GM18502 (cell line): ENCODE results near the gene CLASP1.
A peak's percentile ranks its signal among the peaks of the same experiment; 100 is the strongest.
"Not testable (repeated sequence)": the region's sequence is repeated elsewhere in the genome, so short reads cannot be mapped to it uniquely, and the experiment has no call there.

Source experiments
- ATAC-seq: cut with Tn5 transposase; IDR thresholded peaks from one replicate; pipeline ENCODE4 v1.9.1; 2021; ENCODE audit warnings: mild to moderate bottlenecking; ENCODE audit not compliant: unreplicated experiment, poor library complexity

Gene CLASP1

GRCh38 chr2:121362774-121363173 is 286.5 kb downstream of the CLASP1 start:
- no peak for ATAC-seq

GRCh38 chr2:121362226-121362625 is 287.0 kb downstream of the CLASP1 start:
- ATAC-seq, result no peak

- no peak for ATAC-seq
These were observed 288.5 kb downstream of the CLASP1 start for GRCh38 chr2:121360566-121361300.

- no peak for ATAC-seq
These were observed 289.3 kb downstream of the CLASP1 start for GRCh38 chr2:121359716-121360565.

GRCh38 chr2:121359170-121359569 is 290.1 kb downstream of the CLASP1 start:
- no peak for ATAC-seq

GRCh38 chr2:121358291-121358690 is 291.0 kb downstream of the CLASP1 start:
- ATAC-seq, result no peak

- peak; percentile 60 for ATAC-seq
These were observed 293.1 kb downstream of the CLASP1 start for GRCh38 chr2:121356058-121356640.

- no peak for ATAC-seq
These were observed 293.8 kb downstream of the CLASP1 start for GRCh38 chr2:121355488-121355887.

GRCh38 chr2:121351521-121352318 is 297.5 kb downstream of the CLASP1 start:
- no peak for ATAC-seq

- no peak for ATAC-seq
These were observed 298.4 kb downstream of the CLASP1 start for GRCh38 chr2:121350890-121351289.

- no peak for ATAC-seq
These were observed 298.9 kb downstream of the CLASP1 start for GRCh38 chr2:121350402-121350775.

- no peak for ATAC-seq
These were observed 299.4 kb downstream of the CLASP1 start for GRCh38 chr2:121349721-121350401.

GRCh38 chr2:121348128-121348740 is 301.0 kb downstream of the CLASP1 start:
- ATAC-seq, result no peak

- no peak for ATAC-seq
These were observed 302.4 kb downstream of the CLASP1 start for GRCh38 chr2:121346859-121347258.

GRCh38 chr2:121346407-121346806 is 302.9 kb downstream of the CLASP1 start:
- ATAC-seq, result no peak

GRCh38 chr2:121345887-121346286 is 303.4 kb downstream of the CLASP1 start:
- ATAC-seq, result no peak

GRCh38 chr2:121345101-121345500 is 304.2 kb downstream of the CLASP1 start:
- ATAC-seq, result no peak

GRCh38 chr2:121343828-121344399 is 305.3 kb downstream of the CLASP1 start:
- not testable (repeated sequence) for ATAC-seq

GRCh38 chr2:121343191-121343590 is 306.1 kb downstream of the CLASP1 start:
- ATAC-seq, result no peak
